ENCODE data around the gene RTEL1.
"Not testable (repeated sequence)": the region's sequence is repeated elsewhere in the genome, so short reads cannot be mapped to it uniquely, and the experiment has no call there.

Gene RTEL1, protein sequence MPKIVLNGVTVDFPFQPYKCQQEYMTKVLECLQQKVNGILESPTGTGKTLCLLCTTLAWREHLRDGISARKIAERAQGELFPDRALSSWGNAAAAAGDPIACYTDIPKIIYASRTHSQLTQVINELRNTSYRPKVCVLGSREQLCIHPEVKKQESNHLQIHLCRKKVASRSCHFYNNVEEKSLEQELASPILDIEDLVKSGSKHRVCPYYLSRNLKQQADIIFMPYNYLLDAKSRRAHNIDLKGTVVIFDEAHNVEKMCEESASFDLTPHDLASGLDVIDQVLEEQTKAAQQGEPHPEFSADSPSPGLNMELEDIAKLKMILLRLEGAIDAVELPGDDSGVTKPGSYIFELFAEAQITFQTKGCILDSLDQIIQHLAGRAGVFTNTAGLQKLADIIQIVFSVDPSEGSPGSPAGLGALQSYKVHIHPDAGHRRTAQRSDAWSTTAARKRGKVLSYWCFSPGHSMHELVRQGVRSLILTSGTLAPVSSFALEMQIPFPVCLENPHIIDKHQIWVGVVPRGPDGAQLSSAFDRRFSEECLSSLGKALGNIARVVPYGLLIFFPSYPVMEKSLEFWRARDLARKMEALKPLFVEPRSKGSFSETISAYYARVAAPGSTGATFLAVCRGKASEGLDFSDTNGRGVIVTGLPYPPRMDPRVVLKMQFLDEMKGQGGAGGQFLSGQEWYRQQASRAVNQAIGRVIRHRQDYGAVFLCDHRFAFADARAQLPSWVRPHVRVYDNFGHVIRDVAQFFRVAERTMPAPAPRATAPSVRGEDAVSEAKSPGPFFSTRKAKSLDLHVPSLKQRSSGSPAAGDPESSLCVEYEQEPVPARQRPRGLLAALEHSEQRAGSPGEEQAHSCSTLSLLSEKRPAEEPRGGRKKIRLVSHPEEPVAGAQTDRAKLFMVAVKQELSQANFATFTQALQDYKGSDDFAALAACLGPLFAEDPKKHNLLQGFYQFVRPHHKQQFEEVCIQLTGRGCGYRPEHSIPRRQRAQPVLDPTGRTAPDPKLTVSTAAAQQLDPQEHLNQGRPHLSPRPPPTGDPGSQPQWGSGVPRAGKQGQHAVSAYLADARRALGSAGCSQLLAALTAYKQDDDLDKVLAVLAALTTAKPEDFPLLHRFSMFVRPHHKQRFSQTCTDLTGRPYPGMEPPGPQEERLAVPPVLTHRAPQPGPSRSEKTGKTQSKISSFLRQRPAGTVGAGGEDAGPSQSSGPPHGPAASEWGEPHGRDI (N-terminal part only)

DNA sequence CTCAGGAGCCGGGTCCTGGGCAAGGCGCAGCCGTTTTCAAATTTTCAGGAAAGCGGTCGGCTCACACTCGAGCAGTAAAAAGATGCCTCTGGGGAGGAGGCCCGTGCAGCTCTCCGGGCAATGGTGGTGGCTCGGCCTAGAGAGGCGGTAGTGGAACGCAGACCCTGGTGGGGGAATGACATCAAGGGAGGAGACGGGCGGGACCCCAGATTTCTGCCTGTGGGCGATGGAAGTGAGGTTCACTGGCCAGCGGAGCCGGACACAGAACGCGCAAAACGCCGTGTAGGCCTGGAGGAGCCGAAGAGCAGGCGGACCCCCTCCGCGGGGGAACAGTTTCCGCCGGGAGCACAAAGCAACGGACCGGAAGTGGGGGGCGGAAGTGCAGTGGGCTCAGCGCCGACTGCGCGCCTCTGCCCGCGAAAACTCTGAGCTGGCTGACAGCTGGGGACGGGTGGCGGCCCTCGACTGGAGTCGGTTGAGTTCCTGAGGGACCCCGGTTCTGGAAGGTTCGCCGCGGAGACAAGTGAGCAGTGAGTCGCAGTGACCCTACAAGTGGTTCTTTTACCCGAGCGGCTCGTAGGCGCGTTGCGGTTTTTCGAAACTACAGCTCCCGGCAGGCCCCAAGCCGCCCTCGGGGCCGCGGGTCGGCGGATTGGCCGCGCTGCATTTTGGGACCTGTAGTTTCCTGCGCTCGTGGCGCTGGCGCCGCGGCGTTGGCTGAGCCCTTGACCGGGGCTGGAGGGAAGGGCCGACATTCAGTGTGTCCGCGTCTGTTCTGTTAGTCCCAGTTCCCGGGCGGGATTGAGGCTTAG lies at the start of gene RTEL1:
TSS of gene RTEL1 (plus strand) at position 376 of the 812 bp plus-strand sequence. CDS start 1,091 bp downstream, outside the sequence.
- peak; percentile 80 for DNase-seq (ENCODE audit: low read depth)

DNA sequence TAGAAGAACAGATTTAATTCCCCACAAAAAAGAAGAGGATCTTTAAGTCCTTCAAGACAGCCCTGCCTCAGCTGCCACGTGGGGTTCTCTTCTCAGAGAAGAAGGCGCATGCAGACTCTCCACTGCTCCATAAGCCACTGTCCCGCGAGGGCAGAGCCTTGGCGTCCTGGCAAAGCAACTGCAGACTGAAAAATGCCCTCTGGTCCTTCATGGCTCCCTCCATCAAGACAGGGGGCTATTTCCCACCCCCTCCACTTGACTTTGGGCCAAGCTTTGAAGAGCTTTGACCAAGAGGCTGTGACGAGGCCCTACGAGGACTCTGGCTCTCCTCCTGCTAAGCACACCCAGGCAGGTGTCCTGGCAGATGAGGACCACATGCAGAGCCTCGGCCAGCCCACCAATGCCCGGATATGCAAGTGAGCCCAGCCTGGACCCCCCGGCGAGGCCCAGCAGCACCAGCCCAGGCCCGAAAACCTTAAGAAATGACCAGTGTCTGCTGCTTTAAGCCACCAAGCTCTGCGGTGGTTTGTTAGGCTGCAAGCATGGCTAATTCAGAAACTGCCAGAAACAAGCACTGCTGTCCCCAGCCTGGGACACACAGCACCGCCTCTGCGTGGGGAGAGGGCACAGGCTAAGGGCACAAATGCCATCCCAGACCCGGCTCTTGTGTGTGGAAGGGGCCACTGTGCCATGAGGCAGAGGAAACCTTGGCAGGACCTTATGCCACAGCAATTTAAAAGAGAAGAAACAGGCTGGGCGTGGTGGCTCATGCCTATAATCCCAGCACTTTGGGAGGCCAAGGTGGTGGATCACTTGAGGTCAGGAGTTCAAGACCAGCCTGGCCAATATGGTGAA lies 47.3 kb upstream of the RTEL1 start:
- DNase-seq (ENCODE audit: low read depth), result no peak

DNA sequence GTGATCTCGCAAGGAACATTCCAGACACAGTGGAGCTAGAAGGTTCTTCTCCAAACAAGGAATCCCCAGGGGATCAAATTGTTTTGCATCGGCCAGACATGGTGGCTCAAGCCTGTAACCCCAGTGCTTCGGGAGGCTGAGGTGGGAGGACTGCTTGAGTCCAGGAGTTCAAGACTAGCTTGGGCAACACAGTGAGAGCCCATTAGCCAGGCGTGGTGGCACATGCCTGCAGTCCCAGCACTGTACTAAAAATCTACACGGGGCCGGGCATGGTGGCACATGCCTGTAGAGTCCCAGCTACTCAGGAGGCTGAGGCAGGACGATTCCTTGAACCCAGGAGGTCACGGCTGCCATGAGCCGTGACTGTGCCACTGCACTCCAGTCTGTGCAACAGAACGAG lies 46.5 kb upstream of the RTEL1 start:
- DNase-seq (ENCODE audit: low read depth), result no peak

DNA sequence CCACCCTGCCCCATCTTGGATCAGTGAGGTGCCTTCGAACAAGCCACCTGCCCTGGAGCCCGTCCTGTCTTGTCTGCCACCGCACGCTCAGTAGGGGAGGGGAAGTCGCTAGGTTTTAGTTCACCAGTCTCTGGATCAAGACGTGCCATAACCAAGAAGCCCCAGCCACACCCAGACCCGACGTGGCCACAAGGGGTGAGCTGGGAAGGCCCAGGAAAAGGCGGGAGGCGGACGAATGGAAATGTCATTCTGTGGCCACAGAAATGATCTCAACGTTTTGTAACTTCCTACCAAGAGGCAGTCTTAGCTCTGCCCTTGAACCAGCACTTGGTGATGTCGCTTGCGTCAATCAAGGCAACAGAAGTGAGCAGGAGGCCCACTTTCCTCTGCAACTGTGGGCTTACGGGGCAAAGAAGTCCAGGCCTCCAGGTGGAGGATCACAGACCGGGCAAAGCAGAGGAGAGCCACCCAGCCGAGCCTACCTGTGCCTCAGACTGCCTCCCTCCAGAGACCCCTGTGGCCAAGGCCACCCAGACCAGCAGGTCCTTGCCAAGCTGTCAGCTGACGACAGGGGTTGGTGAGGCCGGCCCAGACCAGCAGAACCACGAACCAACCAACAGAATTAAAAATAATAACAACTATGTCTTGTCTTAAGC lies 45.7 kb upstream of the RTEL1 start:
- no peak for DNase-seq (ENCODE audit: low read depth)

DNA sequence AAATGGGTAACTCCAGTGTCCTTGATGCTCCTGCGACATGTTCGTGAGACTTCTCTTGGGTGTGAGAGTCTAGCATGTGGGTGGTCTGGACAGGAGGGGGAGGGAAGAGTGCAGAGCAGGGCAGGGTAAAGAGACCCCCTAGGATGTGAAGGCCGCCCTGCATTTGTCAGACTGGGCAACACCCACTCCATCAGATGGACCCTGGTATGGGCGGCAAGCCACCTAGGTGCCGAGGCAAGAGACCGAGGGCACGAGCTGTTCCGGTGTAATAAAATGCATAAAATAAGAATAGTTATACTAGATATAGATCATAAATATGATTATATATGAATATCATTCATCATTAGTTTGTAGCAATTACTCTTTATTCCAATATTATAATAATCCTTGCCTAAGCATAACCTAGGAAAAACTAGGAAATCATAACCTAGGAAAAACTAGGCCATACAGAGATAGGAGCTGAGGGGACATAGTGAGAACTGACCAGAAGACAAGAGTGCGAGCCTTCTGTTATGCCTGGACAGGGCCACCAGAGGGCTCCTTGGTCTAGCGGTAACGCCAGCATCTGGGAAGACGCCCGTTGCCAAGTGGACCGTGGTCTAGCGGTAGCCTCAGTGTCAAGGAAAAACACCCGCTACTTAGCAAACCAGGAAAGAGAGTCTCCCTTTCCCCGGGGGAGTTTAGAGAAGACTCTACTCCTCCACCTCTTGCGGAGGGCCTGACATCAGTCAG lies 44.1 kb upstream of the RTEL1 start:
- DNase-seq (ENCODE audit: low read depth), result not testable (repeated sequence)

DNA sequence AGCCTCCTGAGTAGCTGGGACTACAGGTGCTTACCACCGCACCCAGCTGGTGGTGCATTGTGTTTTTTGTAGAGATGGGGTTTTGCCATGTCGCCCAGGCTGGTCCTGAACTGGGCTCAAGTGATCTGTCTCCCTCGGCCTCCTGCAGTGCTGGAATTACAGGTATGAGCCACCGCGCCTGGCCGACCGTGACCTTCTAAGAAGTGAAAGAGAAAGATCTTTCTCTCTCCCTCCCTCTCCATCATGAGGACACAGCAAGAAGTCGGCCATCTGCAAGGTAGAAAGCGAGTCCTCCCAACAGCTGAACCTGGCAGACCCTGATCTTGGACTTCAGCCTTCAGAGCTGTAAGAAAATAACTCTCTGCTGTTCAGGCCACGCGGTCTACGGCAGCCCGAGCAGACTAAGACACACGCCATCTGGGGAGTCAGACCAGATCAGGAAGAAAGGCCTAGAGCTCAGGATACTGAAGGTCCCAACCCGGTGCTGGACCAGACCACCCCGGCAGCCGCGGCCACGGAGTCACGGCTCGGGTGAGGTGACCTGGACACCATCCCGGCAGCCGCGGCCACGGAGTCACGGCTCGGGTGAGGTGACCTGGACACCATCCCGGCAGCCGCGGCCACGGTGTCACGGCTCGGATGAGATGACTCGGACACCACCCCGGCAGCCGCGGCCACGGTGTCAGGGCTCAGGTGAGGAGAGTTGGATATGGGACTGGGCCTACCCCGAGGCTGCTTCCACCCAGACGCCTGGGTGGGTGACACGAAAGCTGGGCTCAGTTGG lies 40.8 kb upstream of the RTEL1 start:
- DNase-seq (ENCODE audit: low read depth), result no peak

DNA sequence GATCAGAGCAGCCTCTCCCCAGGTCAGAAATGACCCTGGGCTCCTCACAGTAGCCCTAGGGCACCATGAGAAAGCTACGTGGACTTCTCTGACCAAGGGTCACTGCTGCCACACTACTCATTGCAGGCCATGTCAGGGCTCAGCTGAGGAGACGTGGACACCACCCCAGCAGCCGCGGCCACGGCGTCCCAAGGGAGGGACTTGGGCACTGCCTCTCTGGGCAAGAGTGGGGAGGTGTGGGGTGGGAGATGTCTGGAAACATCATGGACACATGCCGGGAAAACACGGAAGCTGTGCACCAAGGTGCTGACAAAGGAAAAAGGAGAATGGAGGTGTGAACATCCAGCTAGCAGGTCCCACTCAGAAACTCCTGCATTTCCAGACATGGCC lies 40.2 kb upstream of the RTEL1 start:
- DNase-seq (ENCODE audit: low read depth), result no peak

DNA sequence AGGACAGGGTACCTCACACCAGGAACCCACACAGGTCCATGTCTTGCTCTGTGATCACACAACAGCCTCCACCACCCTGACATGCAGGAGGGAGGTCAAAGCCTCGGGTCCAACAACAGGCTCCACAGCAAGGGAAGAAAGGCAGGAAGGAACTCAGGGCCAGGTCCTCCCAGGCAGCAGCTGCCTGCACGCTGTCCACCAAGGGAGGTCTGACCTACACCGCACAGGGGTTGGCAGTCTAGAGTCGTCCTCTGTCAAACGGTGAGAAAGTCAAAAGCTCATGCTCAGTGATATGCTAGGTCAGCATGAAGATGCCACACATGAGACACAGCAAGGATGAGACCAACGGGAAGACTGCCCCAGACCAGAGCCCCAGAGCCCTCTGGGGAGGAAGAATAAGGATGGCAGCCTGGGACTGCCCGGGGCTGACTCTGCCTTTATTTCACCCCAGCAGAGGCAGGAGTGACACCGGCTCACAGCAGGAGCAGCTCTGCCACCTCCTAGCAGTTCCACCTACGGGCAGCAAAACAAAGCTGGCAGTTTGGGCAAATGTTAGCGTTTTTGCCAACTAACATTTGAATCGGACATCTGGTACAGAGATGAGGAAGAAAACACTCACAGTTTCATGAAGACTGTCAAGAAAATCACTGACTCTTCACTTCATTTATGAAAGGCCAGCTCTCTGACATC lies 39.7 kb upstream of the RTEL1 start:
- DNase-seq (ENCODE audit: low read depth), result no peak

DNA sequence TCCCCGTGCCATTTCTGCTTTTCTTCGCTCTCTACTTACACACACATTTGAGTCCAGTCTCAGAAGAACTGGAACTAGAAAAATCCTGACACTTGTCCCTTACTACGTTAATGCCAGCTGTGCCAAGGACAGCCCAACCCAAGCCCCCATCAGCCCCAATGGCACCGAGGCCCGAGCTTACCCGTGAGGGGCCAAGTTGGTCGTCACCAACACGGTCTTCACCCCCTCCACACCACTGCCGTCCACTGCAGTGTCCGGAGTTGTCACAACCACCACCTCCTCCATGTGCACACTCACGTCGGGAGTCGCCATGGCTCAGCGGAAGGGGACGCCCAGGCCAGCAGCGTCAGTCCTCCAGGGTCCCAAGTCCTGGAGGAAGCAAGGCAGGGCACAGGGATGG lies 39.0 kb upstream of the RTEL1 start:
- DNase-seq (ENCODE audit: low read depth), result no peak

DNA sequence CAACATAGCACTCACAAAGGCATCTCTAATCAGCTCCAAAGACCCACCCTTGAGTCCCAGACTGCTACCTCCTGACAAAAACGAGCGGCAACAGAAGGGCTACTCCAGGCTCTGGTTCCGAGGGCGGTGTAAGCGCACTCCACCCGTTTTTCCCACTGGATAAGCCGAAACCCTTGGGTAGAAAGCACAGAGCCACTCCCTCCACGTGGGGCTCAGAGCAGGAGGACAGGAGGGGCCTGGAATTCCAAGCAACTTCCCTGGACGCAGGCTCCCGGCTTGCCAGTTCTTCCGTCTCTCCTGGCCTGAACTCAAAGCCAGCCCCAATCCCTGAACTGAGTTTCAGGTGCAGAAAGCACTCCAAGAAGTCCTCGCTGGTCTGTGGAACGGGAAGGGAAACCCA lies 38.6 kb upstream of the RTEL1 start:
- DNase-seq (ENCODE audit: low read depth), result no peak

DNA sequence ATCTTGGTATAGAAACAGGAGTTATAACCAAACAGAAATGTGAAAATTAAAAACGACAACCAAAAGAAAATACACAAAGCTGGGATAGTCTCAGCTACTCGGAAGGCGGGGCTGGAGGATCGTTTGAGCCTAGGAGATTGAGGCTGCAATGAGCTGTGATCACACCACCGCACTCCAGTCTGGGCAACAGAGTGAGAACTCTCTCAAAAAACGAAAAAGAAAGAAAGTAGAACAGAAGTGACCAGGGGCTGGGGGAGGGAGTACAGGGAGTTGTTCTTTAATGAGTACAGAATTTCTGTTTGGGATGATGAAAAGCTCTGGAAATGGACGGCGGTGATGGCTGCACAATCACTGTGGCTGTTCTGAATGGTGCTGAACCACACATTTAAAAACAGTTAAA lies 37.1 kb upstream of the RTEL1 start:
- DNase-seq (ENCODE audit: low read depth), result no peak

DNA sequence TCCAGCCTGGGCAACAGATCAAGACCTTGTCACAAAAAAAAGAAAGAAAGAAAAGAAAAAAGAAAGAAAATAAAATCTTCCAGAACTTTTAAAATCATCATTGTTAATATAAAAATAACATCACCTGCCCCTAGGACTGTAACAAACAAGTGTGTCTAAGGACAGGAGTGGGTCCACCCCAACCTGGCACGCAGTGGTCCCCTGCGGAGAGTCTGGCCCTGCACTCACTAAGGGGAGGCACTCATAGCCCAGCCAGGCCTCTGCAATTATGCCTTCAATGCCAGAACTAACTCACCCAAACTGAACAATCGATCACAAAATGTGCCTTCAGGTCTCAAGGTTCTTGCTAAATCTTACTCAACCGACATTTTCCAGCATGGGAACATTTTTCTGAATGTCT lies 36.0 kb upstream of the RTEL1 start:
- no peak for DNase-seq (ENCODE audit: low read depth)

DNA sequence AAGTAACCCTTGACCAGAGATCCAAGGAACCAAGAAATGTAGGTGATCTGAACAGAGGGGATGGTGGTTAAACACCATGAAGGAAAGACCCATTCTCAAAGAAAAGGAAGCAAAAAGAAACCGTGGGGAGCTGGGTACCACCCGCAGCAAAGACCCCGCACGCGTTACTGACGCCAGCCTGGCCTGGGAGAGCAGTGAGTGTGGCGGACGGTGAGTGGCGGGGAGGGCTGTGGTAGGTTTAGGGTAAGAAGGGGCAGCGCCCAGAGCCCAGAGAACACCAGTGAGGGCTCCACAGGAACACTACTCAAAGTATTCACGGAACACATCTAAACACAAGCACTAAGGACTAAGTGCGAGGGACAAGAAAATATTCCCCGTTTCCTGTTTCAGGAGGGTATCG lies 35.4 kb upstream of the RTEL1 start:
- no peak for DNase-seq (ENCODE audit: low read depth)

DNA sequence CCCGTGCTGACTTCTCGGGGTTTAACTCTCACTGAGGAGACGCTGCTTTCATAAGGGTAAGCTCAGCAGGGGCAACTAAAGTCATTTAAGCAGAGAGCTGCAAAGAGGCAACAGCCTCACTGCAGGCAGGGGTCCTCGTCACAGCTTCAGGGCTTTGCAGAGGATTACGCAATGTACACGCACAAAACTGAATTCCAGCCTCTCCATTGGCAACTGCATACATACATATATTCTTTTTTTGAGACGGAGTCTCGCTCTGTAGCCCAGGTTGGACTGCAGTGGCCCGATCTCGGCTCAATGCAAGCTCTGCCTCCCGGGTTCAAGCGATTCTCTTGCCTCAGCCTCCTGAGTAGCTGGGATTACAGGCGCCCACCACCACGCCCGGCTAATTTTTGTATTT lies 33.6 kb upstream of the RTEL1 start:
- DNase-seq (ENCODE audit: low read depth), result no peak

DNA sequence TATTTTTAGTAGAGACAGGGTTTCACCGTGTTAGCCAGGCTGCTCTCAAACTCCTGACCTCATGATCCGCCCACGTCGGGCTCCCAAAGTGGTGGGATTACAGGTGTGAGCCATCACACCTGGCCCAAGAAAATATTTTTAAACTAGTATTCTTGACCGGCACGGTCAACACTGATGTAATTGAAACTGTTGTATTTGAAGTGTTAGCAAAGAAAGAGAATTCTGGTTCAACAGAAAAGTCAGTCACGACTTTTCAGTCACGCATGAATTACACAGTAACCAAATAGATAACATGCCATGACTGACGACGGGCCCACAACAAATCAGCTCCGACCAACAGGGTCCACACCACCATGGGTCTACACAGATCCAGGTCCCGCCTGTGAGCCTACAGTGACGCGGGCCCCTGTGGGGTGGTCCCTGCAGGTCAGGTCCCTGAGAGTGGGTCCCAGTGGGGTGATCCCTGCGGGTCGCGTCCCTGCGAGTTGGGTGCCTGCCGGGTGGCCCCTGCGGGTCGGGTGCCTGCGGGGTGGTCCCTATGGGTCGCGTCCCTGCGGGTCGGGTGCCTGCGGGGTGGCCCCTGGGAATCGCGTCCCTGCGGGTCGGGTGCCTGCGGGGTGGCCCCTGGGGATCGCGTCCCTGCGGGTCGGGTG lies 32.2 kb upstream of the RTEL1 start:
- DNase-seq (ENCODE audit: low read depth), result no peak

DNA sequence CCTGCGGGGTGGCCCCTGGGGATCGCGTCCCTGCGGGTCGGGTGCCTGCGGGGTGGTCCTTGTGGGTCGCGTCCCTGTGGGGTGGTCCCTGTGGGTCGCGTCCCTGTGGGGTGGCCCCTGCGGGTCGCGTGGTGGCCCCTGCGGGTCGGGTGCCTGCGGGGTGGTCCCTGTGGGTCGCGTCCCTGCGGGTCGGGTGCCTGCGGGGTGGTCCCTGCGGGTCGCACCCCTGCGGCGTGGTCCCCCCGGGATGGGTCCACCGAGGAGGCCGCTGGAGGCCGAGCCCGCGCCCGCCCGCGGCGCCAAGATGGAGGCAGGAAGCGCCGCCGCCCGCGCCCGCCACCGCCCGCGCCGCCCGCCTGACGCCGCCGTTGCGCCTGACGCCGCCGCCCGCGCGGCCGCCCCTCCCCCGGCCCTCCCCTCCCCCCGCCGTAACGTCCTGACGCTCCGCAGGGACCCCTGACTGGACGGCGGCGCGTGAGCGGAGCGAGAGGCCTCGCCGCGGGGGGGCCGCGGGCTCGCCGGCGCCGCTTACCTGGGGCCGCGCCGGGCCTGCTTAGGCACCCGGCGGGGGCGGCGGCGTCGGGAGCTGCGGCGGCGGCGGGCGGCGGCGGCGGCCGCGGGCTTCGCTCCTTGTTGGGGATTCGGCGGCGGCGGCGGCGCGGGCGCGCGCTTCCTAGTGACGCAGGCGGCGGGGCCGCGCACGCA lies 31.5 kb upstream of the RTEL1 start, which contains the start of gene GMEB2:
TSS of gene GMEB2 (minus strand) at position 678 of the 705 bp plus-strand sequence. CDS start 7,704 bp downstream, outside the sequence.
- no peak for DNase-seq (ENCODE audit: low read depth)

All from stimulated activated CD8-positive, alpha-beta memory T cell treated with anti-CD3 and anti-CD28 coated beads, Interleukin-12 subunit alpha, Interleukin-12 subunit beta, amount 100 ng/mL, for 4 hours (primary cell).